ENCODE data around the gene KRT222.

- no peak for TF ChIP-seq CTCF (IDR thresholded peaks at IDR 0.05)
- no peak for TF ChIP-seq POLR2A (IDR thresholded peaks at IDR 0.05)
Observed at GRCh38 chr17:40617678-40618240, 47.2 kb downstream of the KRT222 start.

All from lower leg skin (tissue), 3 donors.